Ovary (tissue), 3 donors: ENCODE results near the gene TPD52L1.
"Not testable (repeated sequence)": the region's sequence is repeated elsewhere in the genome, so short reads cannot be mapped to it uniquely, and the experiment has no call there.

ENCODE experiments used
- CTCF ChIP-seq, 3 donors: fragments of 450-650 bp in 2 of 3; fragments of 200-600 bp in 1 of 3; IDR thresholded peaks; one replicate each; pipeline versions ENCODE4 v1.5.1 to v1.8.0; 2016 to 2022; ENCODE audit warnings: antibody characterized with exemption in 3 of 3, mild to moderate bottlenecking in 1 of 3
- EP300 ChIP-seq: sonication (generic); formaldehyde crosslinking; IDR thresholded peaks from one replicate; pipeline ENCODE4 v1.6.1; 2017; ENCODE audit warnings: antibody characterized with exemption
- POLR2A ChIP-seq: fragments of 450-650 bp; IDR thresholded peaks from one replicate; pipeline ENCODE4 v1.6.1; 2017; ENCODE audit warnings: antibody characterized with exemption, mild to moderate bottlenecking, moderate library complexity
- donor health status: DM: no; HTN: no; CAD: no.

DNA sequence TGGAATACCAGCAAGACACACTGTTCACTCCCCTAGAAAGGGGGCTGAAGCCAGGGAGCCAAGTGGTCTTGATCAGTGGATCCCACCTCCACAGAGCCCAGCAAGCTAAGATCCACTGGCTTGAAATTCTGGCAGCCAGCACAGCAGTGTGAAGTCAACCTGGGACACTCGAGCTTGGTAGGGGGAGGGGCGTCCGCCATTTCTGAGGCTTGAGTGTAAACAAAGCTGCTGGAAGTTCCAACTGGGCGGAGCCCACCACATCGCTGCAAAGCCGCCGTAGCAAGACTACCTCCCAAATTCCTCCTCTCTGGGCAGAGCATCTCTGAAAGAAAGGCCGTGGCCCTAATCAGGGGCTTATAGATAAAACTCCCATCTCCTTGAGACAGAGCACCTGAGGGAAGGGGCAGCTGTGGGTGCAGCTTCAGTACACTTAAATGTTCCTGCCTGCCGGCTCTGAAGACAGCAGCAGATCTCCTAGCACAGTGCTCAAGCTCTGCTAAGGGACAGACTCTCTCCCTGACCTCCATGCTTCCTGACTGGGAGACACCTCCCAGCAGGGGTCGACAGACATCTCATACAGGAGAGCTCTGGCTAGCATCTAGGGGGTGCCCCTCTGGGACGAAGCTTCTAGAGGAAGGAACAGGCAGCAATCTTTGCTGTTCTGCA, 126.9 kb downstream of the TPD52L1 start:
- not testable (repeated sequence) for TF ChIP-seq POLR2A; CTCF (IDR thresholded peaks at IDR 0.05); EP300
